Activated CD8-positive, alpha-beta memory T cell treated with anti-CD3 and anti-CD28 coated beads, Interleukin-2, amount 50 U/mL, for 4 hours (primary cell): Measurements from ENCODE around the gene MYH6.
A peak's percentile ranks its signal among the peaks of the same experiment; 100 is the strongest.
"Not testable (repeated sequence)": the region's sequence is repeated elsewhere in the genome, so short reads cannot be mapped to it uniquely, and the experiment has no call there.

Experiments used
- DNase-seq: peaks from one replicate; pipeline ENCODE4 v3.0.0-alpha.2; 2020

The MYH6 gene

GRCh38 chr14:23392613-23393012 lies 15.5 kb downstream of the MYH6 start:
- DNase-seq: no peak

GRCh38 chr14:23389871-23390270 lies 18.2 kb downstream of the MYH6 start:
- DNase-seq: not testable (repeated sequence)

- no peak for DNase-seq
Observed at GRCh38 chr14:23389396-23389795, 18.7 kb downstream of the MYH6 start.

DNA sequence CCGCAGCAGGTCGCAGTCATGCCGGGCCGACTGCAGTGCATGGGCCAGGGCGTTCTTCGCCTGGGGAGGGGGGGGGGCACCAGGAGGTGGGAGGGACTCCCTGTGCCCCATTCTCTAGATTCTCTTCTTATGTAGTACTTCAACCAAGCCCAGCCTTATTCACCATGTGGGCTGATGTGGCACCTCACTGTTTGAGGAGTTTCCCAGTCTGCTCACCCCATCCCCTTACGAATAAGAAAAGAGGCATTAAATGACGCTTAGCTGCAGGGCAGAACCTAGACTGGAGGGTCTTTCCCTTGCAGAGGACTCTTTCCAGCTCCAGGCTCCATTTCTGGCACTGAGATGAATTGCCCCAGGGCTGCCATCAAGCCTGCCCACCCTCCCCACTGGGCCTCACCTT lies 19.1 kb downstream of the MYH6 start:
- DNase-seq: no peak

GRCh38 chr14:23387916-23388882 lies 19.9 kb downstream of the MYH6 start:
- no peak for DNase-seq

- DNase-seq: no peak
Observed at GRCh38 chr14:23386999-23387398, 21.1 kb downstream of the MYH6 start.

DNA sequence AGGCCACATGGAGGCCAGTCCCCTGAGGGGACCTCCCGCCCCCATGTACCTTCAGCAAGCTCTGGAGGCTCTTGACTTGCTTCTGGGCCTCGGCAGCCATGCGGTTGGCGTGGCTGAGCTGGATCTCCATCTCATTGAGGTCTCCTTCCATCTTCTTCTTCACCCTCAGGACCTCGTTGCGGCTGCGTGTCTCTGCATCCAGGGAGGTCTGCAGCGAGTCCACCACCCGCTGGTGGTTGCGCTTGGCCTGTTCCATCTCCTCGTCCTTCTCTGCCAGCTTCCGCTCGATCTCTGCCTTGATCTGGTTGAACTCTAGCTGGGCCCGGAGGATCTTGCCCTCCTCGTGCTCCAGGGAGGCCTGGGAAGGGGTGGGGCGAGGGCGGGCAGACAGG lies 21.8 kb downstream of the MYH6 start:
- not testable (repeated sequence) for DNase-seq

- no peak for DNase-seq
Observed at GRCh38 chr14:23385642-23386265, 22.3 kb downstream of the MYH6 start.

DNA sequence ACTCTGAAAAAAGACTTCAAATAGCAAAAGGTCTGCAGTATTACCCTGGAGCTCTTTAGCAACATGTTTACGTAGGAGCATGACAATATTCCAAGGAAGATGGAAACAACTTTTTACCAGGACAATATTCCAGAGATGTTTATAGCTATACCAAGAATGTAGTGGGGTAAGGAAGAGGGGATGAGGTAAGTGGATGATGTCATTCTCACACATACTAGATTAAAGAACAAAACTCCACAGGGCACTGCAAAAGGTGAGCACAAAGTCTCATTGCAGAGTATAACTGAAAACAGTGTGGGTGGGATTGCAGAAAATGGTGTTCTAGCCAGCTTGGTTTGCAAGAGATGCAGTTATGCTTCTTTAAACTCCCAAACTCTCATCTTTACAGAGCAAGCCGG lies 22.8 kb downstream of the MYH6 start:
- no peak for DNase-seq

- no peak for DNase-seq
Observed at GRCh38 chr14:23384364-23385080, 23.6 kb downstream of the MYH6 start.

DNA sequence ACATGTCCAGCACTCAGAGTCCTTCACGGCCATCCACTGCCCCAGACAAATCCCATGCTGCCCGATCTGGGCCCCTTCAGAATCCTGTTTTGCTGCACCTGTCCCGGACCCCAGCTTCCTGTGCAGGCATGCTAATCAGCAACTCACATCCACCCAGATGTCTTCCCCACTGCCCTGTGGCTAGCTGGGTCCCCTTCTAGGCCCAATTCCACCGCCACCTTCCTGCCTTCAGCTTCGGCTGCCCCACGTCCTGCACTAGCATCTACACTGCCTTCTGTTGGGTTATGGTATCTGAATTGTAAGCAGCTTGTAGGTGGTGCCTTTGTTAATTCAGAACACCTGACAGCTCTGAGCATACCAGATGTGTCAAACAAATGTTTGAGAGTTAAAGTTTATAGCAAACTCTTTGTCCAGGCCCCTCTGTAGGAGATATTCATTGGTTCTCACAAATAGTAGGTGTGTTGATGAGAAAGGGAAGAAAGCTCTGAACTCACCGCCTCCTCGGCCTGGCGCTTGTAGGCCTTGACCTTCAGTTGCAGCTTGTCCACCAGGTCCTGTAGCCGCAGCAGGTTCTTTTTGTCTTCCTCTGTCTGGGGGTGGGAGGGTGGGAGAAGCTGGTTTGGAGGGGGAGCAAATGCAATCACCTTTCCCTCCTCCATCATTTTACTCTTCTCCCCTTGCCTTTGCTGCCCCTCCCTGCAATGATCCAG lies 25.2 kb downstream of the MYH6 start:
- no peak for DNase-seq

DNA sequence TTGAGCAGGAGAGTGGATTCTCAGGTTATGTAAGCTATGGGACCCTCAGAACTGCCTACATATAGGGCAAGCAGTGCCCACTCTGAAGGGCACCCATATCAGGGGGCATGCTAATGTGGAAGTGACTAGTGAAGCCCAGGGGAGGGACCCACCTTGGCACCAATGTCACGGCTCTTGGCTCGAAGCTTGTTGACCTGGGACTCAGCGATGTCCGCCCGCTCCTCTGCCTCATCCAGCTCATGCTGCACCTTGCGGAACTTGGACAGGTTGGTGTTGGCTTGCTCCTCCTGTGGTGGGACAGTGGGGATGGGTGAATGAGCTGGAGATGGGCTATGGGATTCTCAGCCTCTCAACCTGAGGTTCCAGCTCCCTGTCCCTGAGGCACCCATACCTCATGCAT lies 25.8 kb downstream of the MYH6 start:
- DNase-seq: no peak

DNA sequence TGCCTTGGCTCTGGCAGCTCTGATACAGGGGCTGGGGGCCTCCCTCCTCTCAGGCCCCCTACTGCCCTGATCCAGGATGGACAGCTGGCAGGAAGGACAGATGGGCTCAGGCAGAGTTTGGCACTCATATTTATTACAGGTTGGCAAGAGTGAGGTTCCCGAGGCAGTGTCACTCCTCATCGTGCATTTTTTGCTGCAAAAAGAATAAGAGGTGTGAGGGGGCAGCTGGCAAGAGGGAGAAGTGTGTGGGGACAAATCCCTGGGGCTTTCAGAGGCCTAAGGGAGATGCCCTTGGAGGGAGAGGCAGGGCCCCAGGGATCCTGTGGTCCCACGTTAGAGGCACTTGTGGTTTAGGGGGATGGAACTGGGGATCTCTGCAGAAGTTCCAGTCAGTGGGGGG lies 26.2 kb downstream of the MYH6 start:
- DNase-seq: no peak

- no peak for DNase-seq
Observed at GRCh38 chr14:23380976-23381375, 27.1 kb downstream of the MYH6 start.

GRCh38 chr14:23380197-23380914 lies 27.7 kb downstream of the MYH6 start:
- DNase-seq: no peak

DNA sequence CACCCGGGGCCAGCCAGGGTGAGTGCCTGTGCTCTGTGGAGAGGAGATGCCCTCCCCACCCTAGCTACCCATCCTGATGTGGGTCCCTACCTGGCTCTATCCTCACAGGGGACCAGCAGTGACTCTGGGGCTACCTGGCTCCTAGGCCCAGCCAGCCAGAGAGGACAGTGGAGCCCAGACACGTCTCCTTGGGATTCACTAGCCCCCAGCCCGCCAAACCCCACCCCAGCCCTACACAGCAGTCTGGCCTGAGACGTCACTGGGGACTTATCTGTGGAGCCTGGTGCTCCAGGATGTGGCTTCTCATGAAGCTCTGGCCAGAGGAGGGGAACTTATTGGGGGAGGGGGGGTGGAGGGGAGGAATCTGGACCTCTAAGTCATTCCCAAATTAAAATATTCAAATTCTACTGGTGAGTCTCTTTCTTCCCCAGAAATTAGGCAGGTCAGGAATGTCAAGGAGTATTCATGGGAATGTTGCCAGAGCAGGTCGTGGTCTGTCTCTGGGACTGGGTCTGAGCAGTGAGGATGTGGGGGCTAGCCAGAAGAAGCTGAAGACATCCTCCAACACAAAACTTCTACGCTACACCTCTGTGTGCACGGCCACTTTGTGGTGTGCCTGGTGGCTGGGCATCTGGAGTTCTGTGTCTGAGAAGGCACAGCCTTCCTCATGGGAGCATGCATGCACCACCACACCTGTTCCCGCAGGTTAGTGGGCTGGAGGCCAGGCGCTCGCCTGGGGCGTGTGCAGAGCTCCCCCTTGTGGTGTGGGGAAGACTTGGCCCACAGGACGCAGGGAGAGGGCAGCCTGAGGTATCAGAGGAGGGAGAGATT lies 28.5 kb downstream of the MYH6 start:
- DNase-seq: peak; percentile 74

GRCh38 chr14:23378612-23379220 lies 29.4 kb downstream of the MYH6 start:
- DNase-seq: no peak

- DNase-seq: no peak
Observed at GRCh38 chr14:23377573-23378563, 30.2 kb downstream of the MYH6 start.

DNA sequence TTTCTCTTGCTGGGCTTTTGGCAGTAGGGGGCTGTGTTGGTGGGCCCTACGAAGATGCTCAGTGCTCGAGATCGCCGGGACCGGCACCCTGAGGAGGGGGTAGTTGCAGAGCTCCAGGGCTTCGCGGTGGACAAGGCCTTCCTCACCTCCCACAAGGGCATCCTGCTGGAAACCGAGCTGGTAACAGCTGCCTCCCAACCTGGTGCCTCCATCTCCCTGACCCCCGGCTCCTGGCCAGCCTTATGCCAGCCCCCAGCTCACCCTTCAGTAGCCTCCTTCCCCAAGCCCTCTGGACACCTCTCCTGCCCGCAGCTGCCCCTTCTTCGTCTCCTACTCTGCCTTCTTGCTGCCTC lies 30.9 kb downstream of the MYH6 start:
- no peak for DNase-seq
